Nephron progenitor cell (in vitro differentiated cells): Measurements from ENCODE around the gene MKKS.

Experiments
- DNase-seq: peaks from one replicate; pipeline ENCODE4 v3.0.0; 2021
- H3K27ac Mint-ChIP-seq: 2 replicates; pipeline ENCODE4 v1.8.0; 2021; ENCODE audit warnings: mild to moderate bottlenecking, moderate library complexity, mixed read lengths
- H3K27me3 Mint-ChIP-seq: 2 replicates; pipeline ENCODE4 v1.8.0; 2021; ENCODE audit warnings: mild to moderate bottlenecking, low read depth, mixed read lengths; ENCODE audit not compliant: poor library complexity
- H3K36me3 Mint-ChIP-seq: 2 replicates; pipeline ENCODE4 v1.8.0; 2021; ENCODE audit warnings: low read depth, mixed read lengths
- H3K4me1 Mint-ChIP-seq: 2 replicates; pipeline ENCODE4 v1.8.0; 2021; ENCODE audit warnings: mixed read lengths
- H3K4me3 Mint-ChIP-seq: 2 replicates; pipeline ENCODE4 v1.8.0; 2021; ENCODE audit warnings: mild to moderate bottlenecking, moderate library complexity, mixed read lengths
- H3K9me3 Mint-ChIP-seq: 2 replicates; pipeline ENCODE4 v1.8.0; 2021; ENCODE audit warnings: mild to moderate bottlenecking, moderate library complexity, mixed read lengths
- CTCF ChIP-seq: fragments of 200-600 bp; sonication (generic); IDR thresholded peaks from 2 replicates; pipeline ENCODE4 v1.5.0; 2021; ENCODE audit warnings: antibody characterized with exemption

The MKKS gene

DNA sequence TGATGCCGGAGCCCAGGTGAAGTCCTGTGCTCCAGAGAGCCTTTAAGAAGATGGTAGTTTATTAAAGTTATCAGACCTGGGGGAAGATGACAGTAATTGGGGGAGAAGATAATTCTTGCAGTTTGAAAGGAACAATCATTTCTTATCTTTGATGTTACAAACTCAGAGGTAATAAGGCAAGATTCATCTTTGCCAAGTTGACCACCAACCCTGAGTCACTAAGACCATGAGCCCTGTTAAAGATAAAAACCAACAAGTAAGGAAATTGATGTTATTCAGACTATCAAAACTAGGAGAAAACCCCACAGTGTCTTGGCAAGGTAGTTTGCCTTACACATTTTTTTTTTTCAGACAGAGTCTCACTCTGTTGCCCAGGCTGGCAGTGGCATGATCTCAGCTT lies 73.1 kb downstream of the MKKS start:
- H3K36me3 Mint-ChIP-seq: no peaks in the 10 kb centered on the region
- peaks cover 8% of the 10 kb centered on the region for H3K27me3 Mint-ChIP-seq
- no peak for DNase-seq
- peaks cover 5% of the 10 kb centered on the region for H3K4me1 Mint-ChIP-seq
- no peak overlapping the region for H3K27ac Mint-ChIP-seq
- no peak for TF ChIP-seq CTCF
- no peak overlapping the region for H3K4me3 Mint-ChIP-seq
- H3K9me3 Mint-ChIP-seq: no peaks in the 10 kb centered on the region

GRCh38 chr20:10359621-10360040 lies 74.4 kb downstream of the MKKS start:
- Mint-ChIP-seq H3K4me1 (no peaks in the 10 kb centered on the region), H3K27ac (no peak overlapping the region), H3K4me3 (no peak overlapping the region)

GRCh38 chr20:10357974-10358373 lies 76.0 kb downstream of the MKKS start:
- no peak for DNase-seq
- H3K9me3 Mint-ChIP-seq: no peaks in the 10 kb centered on the region
- H3K27ac Mint-ChIP-seq: no peak overlapping the region
- H3K27me3 Mint-ChIP-seq: peaks cover 4% of the 10 kb centered on the region
- peak; percentile 18 for TF ChIP-seq CTCF
- H3K4me3 Mint-ChIP-seq: no peak overlapping the region
- peaks cover 6% of the 10 kb centered on the region for H3K4me1 Mint-ChIP-seq
- no peaks in the 10 kb centered on the region for H3K36me3 Mint-ChIP-seq

More at GRCh38 chr20:10359621-10360040, 74.4 kb downstream of the MKKS start:
- DNase-seq: no peak
- H3K9me3 Mint-ChIP-seq: no peaks in the 10 kb centered on the region
- no peaks in the 10 kb centered on the region for H3K36me3 Mint-ChIP-seq
- peaks cover 8% of the 10 kb centered on the region for H3K27me3 Mint-ChIP-seq
- no peak for TF ChIP-seq CTCF

GRCh38 chr20:10357061-10357708 lies 76.8 kb downstream of the MKKS start:
- DNase-seq: no peak
- H3K4me3 Mint-ChIP-seq: no peak overlapping the region
- no peaks in the 10 kb centered on the region for H3K36me3 Mint-ChIP-seq
- TF ChIP-seq CTCF: no peak
- H3K27ac Mint-ChIP-seq: peak overlapping the region; percentile 3
- peaks cover 13% of the 10 kb centered on the region for H3K4me1 Mint-ChIP-seq
- H3K27me3 Mint-ChIP-seq: peaks cover 4% of the 10 kb centered on the region
- H3K9me3 Mint-ChIP-seq: no peaks in the 10 kb centered on the region

DNA sequence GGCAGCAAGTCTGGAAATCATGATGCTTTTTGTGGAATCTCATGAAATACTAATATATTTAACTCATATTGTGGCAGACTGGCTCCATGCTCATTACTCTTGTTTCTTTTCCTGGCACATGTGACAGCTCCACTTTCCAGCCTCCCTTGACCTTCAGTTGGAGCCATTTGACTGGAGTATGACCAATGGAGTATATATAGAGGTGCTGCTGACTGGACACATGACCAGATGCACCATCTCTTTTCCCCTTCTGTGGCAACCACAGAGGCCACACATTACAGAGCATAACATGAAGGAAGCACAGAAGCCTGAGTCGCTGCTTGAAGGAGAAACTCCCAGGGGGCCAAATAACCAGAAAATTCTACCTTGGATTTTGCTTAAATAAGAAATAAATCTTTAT lies 77.4 kb downstream of the MKKS start:
- no peak for TF ChIP-seq CTCF
- Mint-ChIP-seq H3K4me3 (no peak overlapping the region), H3K9me3 (no peaks in the 10 kb centered on the region), H3K27me3 (peaks cover 4% of the 10 kb centered on the region), H3K4me1 (peaks cover 16% of the 10 kb centered on the region), H3K27ac (no peak overlapping the region), H3K36me3 (no peaks in the 10 kb centered on the region)
- DNase-seq: no peak
